ENCODE results near the gene ZNF546. TPM values are rescaled to one million over a fixed set of nuclear protein-coding genes. Genes with fewer than 3 reads are reported as not detected.

The ZNF546 gene
- total RNA-seq, 1 donor from 2014 or later = 6.7 TPM

GRCh38 chr19:40057166-40057565 is 60.3 kb downstream of the ZNF546 start:
- H3K27me3 ChIP-seq = no peaks in the 10 kb centered on the region
- H3K4me3 ChIP-seq = no peak overlapping the region
- no peaks in the 10 kb centered on the region for H3K36me3 ChIP-seq
- peaks cover 14% of the 10 kb centered on the region for H3K9me3 ChIP-seq
- DNase-seq = no peak
- no peak for TF ChIP-seq CTCF (IDR thresholded peaks at IDR 0.05)
- no peaks in the 10 kb centered on the region for H3K4me1 ChIP-seq
- intact Hi-C loops (cut with DNase I) = no loop called here
- H3K27ac ChIP-seq = no peak overlapping the region
- ATAC-seq = no peak

GRCh38 chr19:40059624-40060023 is 62.8 kb downstream of the ZNF546 start:
- intact Hi-C loops (cut with DNase I) = no loop called here
- TF ChIP-seq CTCF (IDR thresholded peaks at IDR 0.05) = no peak

DNA sequence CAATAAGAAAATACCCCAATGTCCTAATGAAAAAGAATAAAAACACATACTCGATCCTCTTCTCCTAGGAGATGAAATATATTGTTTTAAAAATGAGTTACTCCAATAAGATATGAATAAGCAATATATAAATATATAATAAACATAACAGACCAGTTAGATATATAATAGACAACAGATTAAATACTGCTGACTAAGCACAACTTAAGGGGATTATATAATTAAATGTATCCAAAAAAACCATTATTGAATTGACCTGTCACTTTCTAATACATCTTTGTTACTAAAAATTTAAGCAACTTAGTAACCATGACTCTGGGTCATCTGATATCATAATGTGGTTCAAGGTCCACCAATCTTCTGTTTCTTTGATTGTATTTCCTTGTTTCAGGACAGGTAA is 73.2 kb downstream of the ZNF546 start:
- intact Hi-C loops (cut with DNase I) = no loop called here
- no peak overlapping the region for H3K4me3 ChIP-seq

More at GRCh38 chr19:40059624-40060023, 62.8 kb downstream of the ZNF546 start:
- no peak for ATAC-seq
- H3K9me3 ChIP-seq = peaks cover 14% of the 10 kb centered on the region
- H3K27me3 ChIP-seq = no peaks in the 10 kb centered on the region
- no peaks in the 10 kb centered on the region for H3K4me1 ChIP-seq
- no peaks in the 10 kb centered on the region for H3K36me3 ChIP-seq
- no peak overlapping the region for H3K4me3 ChIP-seq
- no peak overlapping the region for H3K27ac ChIP-seq
- DNase-seq = no peak

More for the DNA sequence above, 73.2 kb downstream of the ZNF546 start:
- Histone ChIP-seq H3K9me3 (peaks cover 7% of the 10 kb centered on the region), H3K27ac (no peak overlapping the region), H3K27me3 (no peaks in the 10 kb centered on the region), H3K36me3 (peaks cover 9% of the 10 kb centered on the region), H3K4me1 (no peaks in the 10 kb centered on the region)
- DNase-seq (no peak), ATAC-seq (no peak)
- TF ChIP-seq CTCF (IDR thresholded peaks at IDR 0.05) = no peak

Other genes with a start within 250 kb of the ZNF546 start
- not detected for gene LEUTX, start 218.2 kb upstream of the ZNF546 start, total RNA-seq
- 16.7 TPM for gene DYRK1B, start 162.9 kb upstream of the ZNF546 start, total RNA-seq
- gene FBL, start 150.7 kb upstream of the ZNF546 start, total RNA-seq = 123 TPM
- 10.3 TPM for gene FCGBP, start 62.4 kb upstream of the ZNF546 start, total RNA-seq
- gene PSMC4, start 25.9 kb upstream of the ZNF546 start, total RNA-seq = 60.5 TPM
- 27.5 TPM for gene ZNF780B, start 59.2 kb downstream of the ZNF546 start, total RNA-seq
- 14.6 TPM for gene ZNF780A, start 93.9 kb downstream of the ZNF546 start, total RNA-seq
- gene MAP3K10, start 194.4 kb downstream of the ZNF546 start, total RNA-seq = 17.2 TPM
- not detected for gene TTC9B, start 221.3 kb downstream of the ZNF546 start, total RNA-seq
- not detected for gene CCNP, start 229.6 kb downstream of the ZNF546 start, total RNA-seq

Measured in upper lobe of right lung (tissue), 1 donor.